ENCODE data around the gene KLC4.
"Not testable (repeated sequence)": the region's sequence is repeated elsewhere in the genome, so short reads cannot be mapped to it uniquely, and the experiment has no call there.

The KLC4 gene

DNA sequence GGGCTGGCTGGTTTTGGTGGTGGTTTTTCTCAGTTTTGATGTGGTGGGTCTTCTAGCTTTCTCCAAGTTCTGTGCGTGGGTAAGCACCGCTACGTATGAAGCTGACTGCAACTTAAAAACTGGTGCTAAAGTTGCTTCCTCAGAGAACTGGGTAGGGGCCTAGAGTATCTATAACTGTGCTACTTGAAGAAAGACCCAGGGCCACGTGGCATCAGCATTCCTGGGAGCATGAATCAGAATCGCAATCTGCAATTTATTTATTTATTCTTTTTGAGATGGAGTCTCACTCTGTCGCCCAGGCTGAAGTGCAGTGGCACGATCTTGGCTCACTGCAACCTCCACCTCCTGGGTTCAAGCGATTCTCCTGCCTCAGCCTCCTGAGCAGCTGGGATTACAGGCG lies 22.5 kb downstream of the KLC4 start:
- H3K27me3 ChIP-seq (ENCODE audit: insufficient read depth, low read length) = not testable (repeated sequence)
- peaks cover 14% of the 10 kb centered on the region for H3K4me1 ChIP-seq (ENCODE audit: insufficient read depth, low read length)

DNA sequence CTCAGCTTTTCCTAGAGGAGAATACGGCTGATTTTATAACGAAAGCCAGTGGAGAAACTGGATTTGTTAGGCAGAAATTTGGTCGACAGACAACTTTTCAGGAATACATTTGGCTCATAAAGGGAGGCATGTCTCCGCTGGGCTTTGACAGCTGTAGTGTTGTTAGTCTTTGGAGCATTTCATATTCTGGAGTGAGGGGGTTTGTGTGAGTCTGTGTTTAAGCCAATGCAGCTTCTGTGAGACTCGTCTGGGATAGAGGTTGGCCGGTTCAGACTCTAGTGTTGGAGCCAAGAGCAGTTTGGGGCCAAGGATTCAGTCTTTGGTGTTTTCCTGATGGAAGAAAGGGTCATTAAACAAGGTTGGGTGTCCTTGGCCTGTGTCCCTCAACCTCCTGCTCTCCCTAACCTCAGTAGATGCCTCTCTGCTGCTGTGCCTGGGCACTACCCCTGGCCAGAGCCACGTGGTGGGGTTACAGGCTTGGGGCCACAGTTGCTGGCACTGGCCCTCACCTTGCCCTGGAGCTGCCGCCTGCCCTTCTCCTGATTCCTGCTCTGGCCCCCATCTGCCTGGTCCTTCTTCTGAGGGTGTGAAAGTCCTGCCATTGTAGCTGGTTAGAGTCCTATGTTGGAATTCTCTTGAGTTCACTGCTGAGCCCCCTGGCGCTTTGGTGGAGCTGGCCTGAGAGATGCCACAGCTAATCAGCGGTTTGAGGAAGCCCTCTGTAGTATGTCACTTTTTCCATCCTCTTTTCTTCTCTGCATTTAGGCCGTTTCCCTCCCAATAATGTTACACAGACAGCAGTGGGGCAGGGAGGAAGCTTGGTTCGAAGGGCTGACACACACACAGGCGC lies 23.6 kb downstream of the KLC4 start:
- no peak overlapping the region for H3K4me3 ChIP-seq (ENCODE audit: low read length)
- H3K9me3 ChIP-seq (ENCODE audit: low read length) = no peaks in the 10 kb centered on the region
- no peak overlapping the region for H2AFZ ChIP-seq (ENCODE audit: low read depth, low read length)
- no peaks in the 10 kb centered on the region for H3K36me3 ChIP-seq (ENCODE audit: insufficient read depth, low read length)
- no peaks in the 10 kb centered on the region for H3K27me3 ChIP-seq (ENCODE audit: insufficient read depth, low read length)
- H3K4me1 ChIP-seq (ENCODE audit: insufficient read depth, low read length) = peaks cover 4% of the 10 kb centered on the region

More for the DNA sequence above, 22.5 kb downstream of the KLC4 start:
- H3K4me3 ChIP-seq (ENCODE audit: low read length); H3K9me3 ChIP-seq (ENCODE audit: low read length); H2AFZ ChIP-seq (ENCODE audit: low read depth, low read length); H3K36me3 ChIP-seq (ENCODE audit: insufficient read depth, low read length): not testable (repeated sequence)

DNA sequence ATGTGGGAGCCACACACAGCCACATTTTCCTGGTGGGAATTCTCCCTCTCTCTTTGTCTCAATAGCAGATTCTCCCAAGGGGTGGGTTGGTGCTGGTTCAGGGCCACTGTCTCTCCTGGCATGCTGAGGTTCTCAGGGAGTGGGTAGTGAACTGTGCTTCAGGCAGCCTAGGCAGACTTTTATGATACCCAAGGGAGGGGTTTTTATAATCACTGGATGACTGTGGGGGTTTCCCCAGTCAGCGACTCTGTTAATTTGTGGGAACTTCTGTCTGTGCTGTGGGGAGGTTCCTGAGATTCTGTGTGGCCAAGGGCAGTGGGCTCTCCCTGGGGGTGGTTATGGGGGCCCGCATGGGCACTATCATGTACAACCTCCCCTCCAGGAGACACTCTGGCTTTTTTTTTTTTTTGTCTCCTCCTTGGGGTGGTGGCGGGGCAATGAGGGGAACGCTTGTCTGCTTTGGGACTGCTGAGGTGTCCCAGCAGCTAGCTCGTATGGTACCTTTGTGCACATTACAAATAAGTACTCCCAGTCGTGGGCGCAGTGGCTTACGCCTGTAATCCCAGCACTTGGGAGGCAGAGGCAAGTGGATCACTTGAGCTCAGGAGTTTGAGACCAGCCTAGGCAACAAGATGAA lies 26.7 kb downstream of the KLC4 start:
- Histone ChIP-seq H2AFZ (ENCODE audit: low read depth, low read length) (no peak overlapping the region), H3K4me1 (ENCODE audit: insufficient read depth, low read length) (peaks cover 23% of the 10 kb centered on the region), H3K36me3 (ENCODE audit: insufficient read depth, low read length) (no peaks in the 10 kb centered on the region), H3K4me3 (ENCODE audit: low read length) (no peak overlapping the region), H3K27me3 (ENCODE audit: insufficient read depth, low read length) (no peaks in the 10 kb centered on the region), H3K9me3 (ENCODE audit: low read length) (no peaks in the 10 kb centered on the region)

DNA sequence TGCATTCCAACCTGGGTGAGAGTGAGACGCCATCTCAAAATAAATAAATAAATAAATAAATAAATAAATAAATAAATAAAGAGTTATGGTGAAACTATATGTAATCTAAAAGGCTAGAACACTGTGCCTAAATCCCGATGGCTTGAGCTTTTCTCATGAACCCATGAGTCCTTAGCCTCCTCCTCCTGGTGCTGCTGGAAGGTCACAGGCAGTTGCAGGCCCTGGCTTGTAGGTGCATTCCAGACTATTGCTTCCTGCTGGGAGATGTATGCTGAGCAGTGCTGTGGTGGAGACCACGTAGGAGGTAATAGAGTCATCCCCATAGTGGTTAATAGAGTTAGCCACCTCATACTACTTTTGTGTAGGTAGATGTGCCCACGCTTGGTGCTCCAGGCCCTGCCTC lies 29.2 kb downstream of the KLC4 start:
- Histone ChIP-seq H3K27me3 (ENCODE audit: insufficient read depth, low read length) (no peaks in the 10 kb centered on the region), H3K4me1 (ENCODE audit: insufficient read depth, low read length) (peaks cover 39% of the 10 kb centered on the region), H3K36me3 (ENCODE audit: insufficient read depth, low read length) (no peaks in the 10 kb centered on the region), H2AFZ (ENCODE audit: low read depth, low read length) (no peak overlapping the region), H3K9me3 (ENCODE audit: low read length) (no peaks in the 10 kb centered on the region), H3K4me3 (ENCODE audit: low read length) (no peak overlapping the region)

DNA sequence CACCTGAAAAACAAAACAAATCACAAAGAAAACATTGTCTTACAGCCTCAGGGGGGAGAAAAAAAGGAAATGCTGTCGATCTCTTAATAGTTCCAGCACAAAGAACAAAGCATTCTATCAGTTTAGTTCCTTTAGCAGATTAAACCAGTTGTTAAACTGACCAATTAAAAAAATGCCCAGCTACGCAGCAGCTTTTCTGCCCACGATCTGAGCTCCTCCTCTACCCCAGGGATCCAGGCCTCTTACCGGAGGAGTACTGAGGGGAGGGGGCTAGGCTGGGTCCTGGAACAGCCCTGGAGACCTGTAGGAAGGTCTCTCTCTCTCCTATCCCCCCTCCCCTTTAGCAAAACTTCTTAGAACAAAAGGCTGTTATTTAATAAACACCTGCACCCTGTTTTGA lies 30.0 kb downstream of the KLC4 start:
- H2AFZ ChIP-seq (ENCODE audit: low read depth, low read length) = no peak overlapping the region
- no peaks in the 10 kb centered on the region for H3K9me3 ChIP-seq (ENCODE audit: low read length)
- H3K36me3 ChIP-seq (ENCODE audit: insufficient read depth, low read length) = no peaks in the 10 kb centered on the region
- no peaks in the 10 kb centered on the region for H3K27me3 ChIP-seq (ENCODE audit: insufficient read depth, low read length)
- H3K4me3 ChIP-seq (ENCODE audit: low read length) = no peak overlapping the region
- H3K4me1 ChIP-seq (ENCODE audit: insufficient read depth, low read length) = peaks cover 45% of the 10 kb centered on the region

DNA sequence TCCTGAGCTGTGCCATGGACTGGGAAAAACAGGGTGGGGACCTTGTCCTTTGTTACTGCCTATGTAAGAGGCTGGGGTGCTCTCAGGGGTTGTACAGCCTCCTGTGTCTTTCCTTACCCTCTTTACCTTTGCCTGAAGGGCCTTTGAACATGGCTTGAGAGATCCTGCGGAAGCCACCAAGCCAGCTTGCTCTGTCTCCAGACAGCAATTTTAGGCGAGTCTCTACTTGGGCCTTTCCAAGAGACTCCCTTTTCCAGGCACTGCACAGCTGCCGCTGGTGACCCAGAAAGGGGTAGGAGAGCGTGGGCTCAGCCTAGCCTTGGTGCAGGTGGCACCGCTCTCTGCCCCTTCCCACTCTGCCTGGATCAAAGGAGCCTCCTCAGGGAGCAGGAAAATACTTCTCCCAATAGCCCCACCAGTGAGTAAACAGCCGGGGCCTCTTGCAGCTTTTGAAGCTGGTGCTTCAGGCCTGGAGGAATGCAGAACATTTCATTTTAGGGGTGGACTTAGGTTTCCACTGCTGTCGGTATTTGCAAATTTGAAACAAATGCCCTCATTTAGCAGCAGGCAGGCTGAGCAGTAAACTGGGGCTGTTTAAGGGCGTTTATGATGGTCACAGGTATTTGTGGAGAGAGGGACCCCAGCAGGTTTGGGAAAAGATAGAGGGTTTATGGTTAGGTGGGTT lies 30.6 kb downstream of the KLC4 start:
- Histone ChIP-seq H3K4me1 (ENCODE audit: insufficient read depth, low read length) (peaks cover 45% of the 10 kb centered on the region), H3K36me3 (ENCODE audit: insufficient read depth, low read length) (no peaks in the 10 kb centered on the region), H3K4me3 (ENCODE audit: low read length) (no peak overlapping the region), H3K27me3 (ENCODE audit: insufficient read depth, low read length) (no peaks in the 10 kb centered on the region), H2AFZ (ENCODE audit: low read depth, low read length) (no peak overlapping the region), H3K9me3 (ENCODE audit: low read length) (no peaks in the 10 kb centered on the region)

DNA sequence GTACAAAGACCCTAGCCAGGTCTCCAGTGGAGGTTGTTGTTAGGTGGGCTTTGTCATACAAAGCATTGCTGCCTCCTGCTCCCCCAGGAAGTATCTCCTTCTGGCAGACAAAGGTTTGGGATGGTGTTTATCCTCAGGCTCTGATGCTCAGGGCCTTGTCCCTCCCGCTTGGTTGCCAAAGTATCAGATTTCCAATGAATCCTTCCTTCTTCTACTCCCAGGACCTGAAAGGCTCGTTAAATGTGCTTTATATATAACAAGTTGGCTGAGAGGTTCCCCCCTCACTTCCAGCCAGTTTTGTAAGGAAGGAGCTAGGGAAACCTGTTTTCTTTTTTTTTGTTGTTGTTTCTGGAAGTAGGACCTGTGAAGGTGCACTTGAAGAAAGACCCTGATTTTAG lies 31.1 kb downstream of the KLC4 start:
- Histone ChIP-seq H3K9me3 (ENCODE audit: low read length) (no peaks in the 10 kb centered on the region), H3K27me3 (ENCODE audit: insufficient read depth, low read length) (no peaks in the 10 kb centered on the region), H2AFZ (ENCODE audit: low read depth, low read length) (no peak overlapping the region), H3K4me3 (ENCODE audit: low read length) (no peak overlapping the region), H3K36me3 (ENCODE audit: insufficient read depth, low read length) (no peaks in the 10 kb centered on the region), H3K4me1 (ENCODE audit: insufficient read depth, low read length) (peaks cover 49% of the 10 kb centered on the region)

DNA sequence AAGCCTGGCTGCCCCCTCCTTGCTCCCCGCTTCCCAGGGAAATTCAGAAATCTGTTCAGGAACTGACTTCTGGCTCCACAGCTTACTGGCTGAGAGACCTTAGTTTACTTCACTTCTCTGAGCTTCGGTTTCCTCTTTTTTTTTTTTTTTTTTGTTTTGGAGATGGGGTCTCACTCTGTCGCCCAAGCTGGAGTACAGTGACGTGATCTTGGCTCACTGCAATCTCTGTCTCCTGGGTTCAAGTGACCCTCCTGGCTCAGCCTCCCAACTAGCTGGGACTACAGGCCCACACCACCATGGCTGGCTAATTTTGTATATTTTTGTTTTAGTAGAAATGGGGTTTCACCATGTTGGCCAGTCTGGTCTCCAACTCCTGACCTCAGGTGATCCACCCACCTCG lies 31.6 kb downstream of the KLC4 start:
- H3K4me1 ChIP-seq (ENCODE audit: insufficient read depth, low read length) = peaks cover 54% of the 10 kb centered on the region
- no peak overlapping the region for H2AFZ ChIP-seq (ENCODE audit: low read depth, low read length)
- H3K4me3 ChIP-seq (ENCODE audit: low read length) = no peak overlapping the region
- H3K9me3 ChIP-seq (ENCODE audit: low read length) = no peaks in the 10 kb centered on the region
- no peaks in the 10 kb centered on the region for H3K27me3 ChIP-seq (ENCODE audit: insufficient read depth, low read length)
- H3K36me3 ChIP-seq (ENCODE audit: insufficient read depth, low read length) = no peaks in the 10 kb centered on the region

DNA sequence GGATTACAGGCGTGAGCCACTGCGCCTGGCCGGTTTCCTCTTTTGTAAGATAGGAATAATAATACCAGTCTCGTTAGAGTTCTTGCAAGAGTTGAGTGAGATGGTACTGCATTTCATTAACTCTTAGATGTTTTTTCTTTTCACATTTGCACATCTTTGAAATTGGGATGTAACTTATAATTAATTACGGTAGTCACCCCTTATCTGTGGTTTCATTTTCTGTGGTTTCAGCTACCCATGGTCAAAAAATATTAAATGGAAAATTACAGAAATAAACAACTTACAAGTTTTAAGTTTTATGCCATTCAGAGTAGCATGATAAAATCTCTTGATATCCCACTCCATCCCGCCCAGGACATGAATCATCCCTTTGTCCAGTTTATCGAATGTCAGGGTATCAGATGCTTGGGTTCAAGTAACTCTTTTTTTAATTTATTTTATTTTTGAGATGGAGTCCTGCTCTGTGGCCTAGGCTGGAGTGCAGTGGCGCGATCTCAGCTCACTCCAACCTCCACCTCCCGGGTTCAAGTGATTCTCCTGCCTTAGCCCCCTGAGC lies 32.1 kb downstream of the KLC4 start:
- Histone ChIP-seq H3K9me3 (ENCODE audit: low read length) (no peaks in the 10 kb centered on the region), H3K4me3 (ENCODE audit: low read length) (no peak overlapping the region), H3K4me1 (ENCODE audit: insufficient read depth, low read length) (peaks cover 59% of the 10 kb centered on the region), H3K27me3 (ENCODE audit: insufficient read depth, low read length) (no peaks in the 10 kb centered on the region), H2AFZ (ENCODE audit: low read depth, low read length) (no peak overlapping the region), H3K36me3 (ENCODE audit: insufficient read depth, low read length) (no peaks in the 10 kb centered on the region)

DNA sequence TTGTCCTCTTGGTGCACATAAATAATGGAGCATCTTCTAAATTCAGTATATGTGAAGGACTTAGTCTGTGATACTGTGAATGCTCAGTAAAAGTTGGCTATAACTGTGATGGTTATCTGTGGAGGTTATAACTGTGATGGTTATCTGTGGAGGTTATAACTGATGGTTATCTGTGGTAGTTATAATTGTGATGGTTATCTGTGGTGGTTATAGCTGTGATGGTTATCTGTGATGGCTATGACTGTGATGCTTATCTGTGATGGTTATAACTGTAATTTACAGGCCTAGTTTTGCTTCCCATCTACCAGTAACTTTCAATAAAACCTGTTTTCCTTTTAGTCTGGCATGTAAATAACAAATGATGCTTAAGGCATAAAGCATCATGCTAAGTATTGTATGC lies 33.2 kb downstream of the KLC4 start:
- Histone ChIP-seq H3K9me3 (ENCODE audit: low read length) (no peaks in the 10 kb centered on the region), H3K4me3 (ENCODE audit: low read length) (peak overlapping the region; percentile 5), H2AFZ (ENCODE audit: low read depth, low read length) (no peak overlapping the region), H3K36me3 (ENCODE audit: insufficient read depth, low read length) (no peaks in the 10 kb centered on the region), H3K27me3 (ENCODE audit: insufficient read depth, low read length) (no peaks in the 10 kb centered on the region), H3K4me1 (ENCODE audit: insufficient read depth, low read length) (peaks cover 70% of the 10 kb centered on the region)

DNA sequence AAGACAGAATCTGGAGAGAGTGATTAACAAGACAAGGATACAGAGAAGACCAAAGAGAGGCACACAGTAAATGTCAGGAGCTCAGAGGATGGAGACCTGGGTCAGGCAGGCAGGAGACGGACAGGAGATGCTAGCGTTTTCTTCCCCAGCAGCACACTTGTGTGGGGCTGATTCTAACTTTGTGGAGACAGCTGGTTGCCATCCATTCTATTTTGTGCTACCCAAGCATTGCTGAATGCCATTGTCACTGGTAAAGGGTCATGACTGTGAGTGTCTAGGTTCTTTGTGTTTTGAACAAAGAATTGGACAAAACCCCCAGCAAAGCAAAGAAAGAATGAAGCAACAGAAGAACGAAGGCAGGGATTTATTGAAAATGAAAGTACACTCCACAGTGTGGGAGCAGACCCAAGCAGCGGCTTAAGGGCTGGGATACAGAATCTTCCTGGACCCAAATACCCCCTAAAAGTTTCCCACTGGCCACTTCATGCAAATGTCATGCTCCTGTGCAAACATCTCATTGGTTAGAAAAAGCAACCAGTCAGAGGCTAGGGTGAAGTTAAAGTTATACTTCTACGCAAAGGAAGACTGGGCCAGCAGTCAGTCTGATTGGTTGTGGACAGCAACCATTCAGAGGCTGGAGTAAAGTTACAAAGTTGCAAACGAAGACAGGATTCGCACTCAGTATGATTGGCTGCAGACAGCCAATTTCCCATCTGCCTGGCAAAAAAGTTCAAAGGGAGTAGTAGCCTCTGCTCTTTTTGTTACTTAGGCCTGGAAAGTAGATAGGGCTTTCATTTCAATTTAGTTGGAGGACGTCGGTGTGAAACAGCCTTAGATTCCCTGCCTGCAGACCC lies 34.2 kb downstream of the KLC4 start:
- Histone ChIP-seq H2AFZ (ENCODE audit: low read depth, low read length) (no peak overlapping the region), H3K36me3 (ENCODE audit: insufficient read depth, low read length) (no peaks in the 10 kb centered on the region), H3K4me3 (ENCODE audit: low read length) (peak overlapping the region; percentile 36), H3K27me3 (ENCODE audit: insufficient read depth, low read length) (no peaks in the 10 kb centered on the region), H3K9me3 (ENCODE audit: low read length) (no peaks in the 10 kb centered on the region), H3K4me1 (ENCODE audit: insufficient read depth, low read length) (peaks cover 75% of the 10 kb centered on the region)

DNA sequence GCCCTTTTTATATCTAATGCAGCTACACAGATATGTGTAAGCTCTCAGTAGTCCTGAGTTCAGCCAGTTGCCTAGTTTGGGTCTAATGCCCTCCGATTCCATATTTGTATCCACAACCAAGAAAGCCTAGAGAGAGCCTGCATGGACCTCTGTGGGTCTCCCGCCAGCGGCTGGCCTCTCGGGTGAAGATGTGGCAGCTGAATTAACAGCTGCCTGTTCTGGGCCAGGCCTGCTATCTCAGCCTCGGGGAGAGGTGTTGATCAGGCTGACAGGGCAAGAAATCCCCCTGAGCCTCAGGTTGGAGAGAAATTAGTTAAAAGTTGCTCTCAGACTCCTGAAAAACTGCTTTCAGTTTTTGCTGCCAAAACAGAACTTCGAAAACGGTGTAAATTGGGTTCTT lies 36.5 kb downstream of the KLC4 start:
- Histone ChIP-seq H3K4me3 (ENCODE audit: low read length) (no peak overlapping the region), H2AFZ (ENCODE audit: low read depth, low read length) (no peak overlapping the region), H3K27me3 (ENCODE audit: insufficient read depth, low read length) (no peaks in the 10 kb centered on the region), H3K36me3 (ENCODE audit: insufficient read depth, low read length) (no peaks in the 10 kb centered on the region), H3K4me1 (ENCODE audit: insufficient read depth, low read length) (peaks cover 53% of the 10 kb centered on the region), H3K9me3 (ENCODE audit: low read length) (no peaks in the 10 kb centered on the region)
